SKM-1 (cell line): ENCODE results near the gene ANKFY1.
"Not testable (repeated sequence)": the region's sequence is repeated elsewhere in the genome, so short reads cannot be mapped to it uniquely, and the experiment has no call there.

Experiments used
- DNase-seq: peaks from one replicate; lab custom pipeline; 2025; ENCODE audit not compliant: unreplicated experiment; lab: John Stamatoyannopoulos, UW

Gene ANKFY1

GRCh38 chr17:4262703-4263102 is 1.1 kb downstream of the ANKFY1 start:
- no peak for DNase-seq

DNA sequence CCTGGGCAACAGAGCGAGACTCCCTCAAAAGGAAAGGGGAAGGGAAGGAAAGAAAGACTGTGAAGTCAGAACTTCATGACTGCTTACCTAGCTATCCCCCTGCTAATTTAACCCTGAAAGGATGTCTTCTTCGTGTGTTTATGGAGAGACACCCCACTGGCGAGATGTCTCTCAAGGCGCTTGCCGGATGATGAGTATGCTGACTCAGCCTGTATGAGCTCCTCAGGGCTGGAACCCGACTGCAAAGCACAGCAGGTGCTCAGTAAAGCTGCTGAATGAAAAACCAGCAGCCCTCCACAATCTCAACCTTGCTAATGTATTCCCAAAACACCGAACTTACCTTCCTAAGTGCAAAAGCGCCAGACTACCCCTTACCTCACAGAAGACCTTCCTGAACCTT is 2.3 kb downstream of the ANKFY1 start:
- DNase-seq = no peak

DNA sequence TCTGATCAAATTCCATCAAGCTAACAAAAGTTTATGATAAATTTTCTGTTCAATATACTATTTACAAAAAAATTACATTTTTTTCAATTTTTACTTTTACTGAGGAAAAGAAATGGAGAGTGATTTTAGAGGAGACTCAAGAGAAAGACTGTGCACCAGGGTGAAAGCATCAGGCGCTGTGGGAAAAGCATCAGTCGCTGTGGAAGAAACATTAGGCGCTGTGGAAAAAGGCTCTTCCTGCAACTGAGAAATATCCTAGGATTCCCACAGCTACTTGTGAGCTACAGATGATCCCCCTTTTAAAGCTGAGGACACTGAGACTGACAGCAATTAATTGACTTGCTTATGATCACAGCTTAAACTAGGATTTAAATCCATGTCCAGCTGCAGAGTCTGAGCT is 4.9 kb downstream of the ANKFY1 start:
- DNase-seq = no peak

DNA sequence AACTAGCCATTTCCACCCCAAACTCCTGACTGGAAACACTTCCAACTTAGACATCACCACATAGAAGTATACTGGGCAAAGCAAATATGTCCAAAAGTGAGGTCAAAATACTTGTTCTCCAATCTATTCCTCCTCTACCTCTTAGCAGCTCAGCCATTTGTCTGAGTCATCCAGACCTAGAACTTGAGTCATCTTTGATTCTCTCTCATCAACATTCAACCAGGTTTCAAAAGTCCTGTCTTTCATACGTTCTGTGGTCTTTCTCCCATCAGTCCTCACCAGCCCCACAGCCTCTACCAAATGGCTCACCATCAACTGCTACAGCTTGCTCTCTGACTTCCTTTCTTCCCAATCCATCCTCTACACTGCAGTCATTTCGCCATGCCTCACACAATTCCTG is 6.8 kb downstream of the ANKFY1 start:
- DNase-seq = no peak

- DNase-seq = not testable (repeated sequence)
Observed at GRCh38 chr17:4255271-4255670, 8.5 kb downstream of the ANKFY1 start.

- no peak for DNase-seq
Observed at GRCh38 chr17:4250887-4251286, 12.9 kb downstream of the ANKFY1 start.

GRCh38 chr17:4249452-4250029 is 14.2 kb downstream of the ANKFY1 start:
- DNase-seq = peak; percentile 32

DNA sequence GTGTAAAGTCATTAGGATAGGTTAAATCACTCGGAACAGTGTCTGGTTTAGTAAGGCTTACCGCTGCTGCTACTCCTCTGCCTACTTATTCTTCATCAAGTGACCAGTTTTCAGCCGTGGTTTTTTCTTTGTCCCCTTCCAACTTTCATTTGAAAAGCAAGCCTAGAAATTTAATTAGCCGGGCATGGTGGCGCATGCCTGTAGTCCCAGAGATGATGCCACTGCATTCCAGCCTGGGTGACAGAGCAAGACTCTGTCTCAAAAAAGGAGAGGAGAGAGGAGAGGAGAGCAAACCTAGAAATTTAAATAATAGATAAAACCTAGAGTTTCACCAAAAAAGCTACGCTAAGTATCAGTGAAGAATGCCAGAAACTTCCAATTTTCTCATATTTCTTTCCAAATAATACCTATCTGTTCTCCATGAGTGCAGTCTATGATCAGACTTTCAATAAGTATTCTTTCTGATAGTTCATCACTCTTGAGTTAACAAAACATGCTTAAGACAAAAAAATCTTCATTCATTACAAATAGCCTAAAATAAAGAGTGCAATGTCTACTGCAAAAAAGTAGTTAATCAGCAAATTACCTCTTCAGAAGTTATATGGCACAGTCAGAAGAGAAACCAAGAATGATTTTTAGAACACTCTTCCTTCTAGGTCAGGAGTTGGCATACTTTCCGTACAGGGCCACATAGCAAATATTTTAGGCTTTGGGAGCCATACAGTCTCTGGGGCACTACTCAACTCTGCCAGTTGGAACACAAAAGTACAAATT is 15.1 kb downstream of the ANKFY1 start:
- no peak for DNase-seq

DNA sequence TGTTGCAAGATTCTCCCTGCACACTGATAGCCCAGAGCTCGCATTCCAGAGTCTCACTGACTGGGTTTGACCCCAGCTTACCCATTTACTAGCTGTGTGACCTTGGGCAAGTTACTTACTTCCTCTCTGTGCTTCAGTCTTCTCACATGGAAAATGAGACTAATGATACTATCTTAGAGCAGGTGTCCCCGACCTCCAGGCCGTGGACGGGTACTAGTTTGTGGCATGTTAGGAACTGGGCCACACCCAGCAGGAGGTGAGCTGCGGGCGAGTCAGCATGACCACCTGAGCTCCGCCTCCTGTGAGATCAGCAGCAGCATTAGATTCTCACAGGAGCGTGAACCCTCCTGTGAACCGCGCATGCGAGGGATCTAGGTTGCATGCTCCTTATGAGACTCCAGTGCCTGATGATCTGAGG is 15.8 kb downstream of the ANKFY1 start:
- no peak for DNase-seq

- DNase-seq = no peak
Observed at GRCh38 chr17:4247361-4247970, 16.3 kb downstream of the ANKFY1 start.

DNA sequence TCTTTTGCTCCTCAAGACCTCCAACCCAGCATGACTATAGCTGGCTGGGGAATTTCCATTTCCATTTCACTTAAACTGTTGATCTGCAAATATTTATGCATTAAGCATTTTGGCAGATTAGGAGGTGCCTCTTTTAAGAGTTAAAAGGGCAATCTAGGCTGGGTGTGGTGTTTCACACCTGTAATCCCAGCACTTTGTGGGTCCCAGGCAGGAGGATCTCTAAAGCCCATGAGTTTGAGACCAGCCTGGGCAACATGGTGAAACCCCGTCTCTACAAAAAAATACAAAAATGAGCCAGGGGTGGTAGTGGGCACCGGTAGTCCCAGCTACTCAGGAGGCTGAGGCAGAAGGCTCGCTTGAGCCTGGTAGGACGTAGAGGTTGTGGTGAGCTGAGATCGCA is 17.1 kb downstream of the ANKFY1 start:
- DNase-seq = no peak

GRCh38 chr17:4241535-4241934 is 22.2 kb downstream of the ANKFY1 start:
- no peak for DNase-seq

DNA sequence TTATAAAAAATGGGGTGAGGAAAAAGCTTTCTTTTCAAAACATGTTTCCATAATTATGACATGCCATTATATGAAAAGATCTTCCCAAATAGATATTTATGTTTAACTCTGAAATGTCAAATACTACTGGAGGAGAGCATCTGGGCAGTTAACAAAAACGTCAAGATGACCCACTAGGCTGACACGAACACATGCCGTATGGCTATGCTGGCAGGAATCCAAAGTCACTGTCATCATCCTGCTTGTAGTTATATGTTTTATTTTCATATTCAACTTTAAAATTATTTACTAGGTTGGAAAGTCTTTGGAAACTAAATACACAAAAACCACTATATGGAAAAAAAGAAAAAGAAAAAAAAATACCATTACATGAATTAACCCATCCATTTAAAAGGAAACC is 27.3 kb downstream of the ANKFY1 start:
- no peak for DNase-seq

- no peak for DNase-seq
Observed at GRCh38 chr17:4235372-4236279, 28.2 kb downstream of the ANKFY1 start.

GRCh38 chr17:4234401-4234800 is 29.4 kb downstream of the ANKFY1 start:
- DNase-seq = no peak

GRCh38 chr17:4233668-4234258 is 30.0 kb downstream of the ANKFY1 start:
- no peak for DNase-seq

- DNase-seq = no peak
Observed at GRCh38 chr17:4232168-4232813, 31.5 kb downstream of the ANKFY1 start.

- DNase-seq = no peak
Observed at GRCh38 chr17:4229627-4230541, 33.9 kb downstream of the ANKFY1 start.

GRCh38 chr17:4221899-4222659 is 41.7 kb downstream of the ANKFY1 start:
- DNase-seq = no peak
